ENCODE measurements around the gene TSHZ2.
A peak's percentile ranks its signal among the peaks of the same experiment; 100 is the strongest.

The TSHZ2 gene

GRCh38 chr20:53216478-53216855 lies 244.3 kb downstream of the TSHZ2 start:
- DNase-seq = no peak

GRCh38 chr20:53216856-53217576 lies 244.9 kb downstream of the TSHZ2 start:
- DNase-seq = peak; percentile 88

GRCh38 chr20:53220482-53221307 lies 248.5 kb downstream of the TSHZ2 start:
- no peak for DNase-seq

- no peak for DNase-seq
These were observed 249.6 kb downstream of the TSHZ2 start for GRCh38 chr20:53221731-53222130.

- DNase-seq = no peak
These were observed 250.3 kb downstream of the TSHZ2 start for GRCh38 chr20:53222416-53222815.

GRCh38 chr20:53222932-53223331 lies 250.8 kb downstream of the TSHZ2 start:
- DNase-seq = no peak

- DNase-seq = no peak
These were observed 251.5 kb downstream of the TSHZ2 start for GRCh38 chr20:53223626-53224172.

GRCh38 chr20:53224851-53225250 lies 252.7 kb downstream of the TSHZ2 start:
- no peak for DNase-seq

GRCh38 chr20:53226826-53227225 lies 254.7 kb downstream of the TSHZ2 start:
- DNase-seq = no peak

- no peak for DNase-seq
These were observed 255.4 kb downstream of the TSHZ2 start for GRCh38 chr20:53227523-53227922.

GRCh38 chr20:53231061-53231460 lies 258.9 kb downstream of the TSHZ2 start:
- DNase-seq = no peak

- no peak for DNase-seq
These were observed 265.3 kb downstream of the TSHZ2 start for GRCh38 chr20:53237461-53237860.

GRCh38 chr20:53238121-53238660 lies 266.0 kb downstream of the TSHZ2 start:
- DNase-seq = no peak

- DNase-seq = no peak
These were observed 271.0 kb downstream of the TSHZ2 start for GRCh38 chr20:53243152-53243551.

- no peak for DNase-seq
These were observed 272.6 kb downstream of the TSHZ2 start for GRCh38 chr20:53244711-53245110.

GRCh38 chr20:53245574-53245973 lies 273.4 kb downstream of the TSHZ2 start:
- DNase-seq = no peak

GRCh38 chr20:53247468-53248103 lies 275.4 kb downstream of the TSHZ2 start:
- no peak for DNase-seq

- DNase-seq = no peak
These were observed 278.3 kb downstream of the TSHZ2 start for GRCh38 chr20:53250456-53250855.

GRCh38 chr20:53252002-53252401 lies 279.8 kb downstream of the TSHZ2 start:
- no peak for DNase-seq

- DNase-seq = no peak
These were observed 281.5 kb downstream of the TSHZ2 start for GRCh38 chr20:53253668-53254067.

- DNase-seq = no peak
These were observed 283.0 kb downstream of the TSHZ2 start for GRCh38 chr20:53255102-53255710.

GRCh38 chr20:53258741-53259140 lies 286.6 kb downstream of the TSHZ2 start:
- DNase-seq = no peak

- DNase-seq = no peak
These were observed 288.0 kb downstream of the TSHZ2 start for GRCh38 chr20:53260168-53260567.

Data from stimulated activated CD4-positive, alpha-beta T cell treated with anti-CD3 and anti-CD28 coated beads, Interleukin-12 subunit alpha, Interleukin-12 subunit beta, amount 100 ng/mL, for 4 hours (primary cell).